IPS DF 4.7 (cell line): Measurements from ENCODE around the gene CD63.
"Not testable (repeated sequence)": the region's sequence is repeated elsewhere in the genome, so short reads cannot be mapped to it uniquely, and the experiment has no call there.

Experiments used
- DNase-seq: peaks from one replicate; pipeline ENCODE4 v3.0.0-alpha.2; 2013; ENCODE audit warnings: low spot score; ENCODE audit errors: extremely low read depth

The CD63 gene

GRCh38 chr12:55728939-55729818 lies at the start of gene CD63:
TSS of gene CD63 (minus strand) at chr12:55729009. CDS start at chr12:55728341, 668 bp downstream.
- no peak for DNase-seq

- DNase-seq: no peak
Observed at GRCh38 chr12:55777856-55778255, 49.0 kb upstream of the CD63 start.

DNA sequence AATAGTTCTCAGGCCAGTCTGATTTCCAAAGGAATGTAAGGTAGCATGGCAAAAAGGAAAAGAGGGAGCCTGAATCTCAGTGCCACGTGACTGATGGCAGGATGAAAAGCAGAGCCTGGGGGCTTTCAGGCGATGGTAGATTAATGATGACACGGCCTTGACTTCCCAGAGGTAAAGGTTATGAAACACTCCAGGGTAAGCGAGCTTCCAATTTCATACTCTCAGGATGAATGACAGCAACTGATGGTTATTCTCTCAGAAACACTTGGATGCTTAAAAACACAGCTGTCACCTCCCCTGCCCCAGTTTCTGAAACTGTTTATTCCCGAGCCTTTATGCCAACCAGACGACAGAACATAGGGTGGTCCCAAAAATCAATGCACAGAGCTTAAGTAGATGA lies 42.9 kb upstream of the CD63 start:
- no peak for DNase-seq

GRCh38 chr12:55767156-55767555 lies 38.3 kb upstream of the CD63 start:
- no peak for DNase-seq

DNA sequence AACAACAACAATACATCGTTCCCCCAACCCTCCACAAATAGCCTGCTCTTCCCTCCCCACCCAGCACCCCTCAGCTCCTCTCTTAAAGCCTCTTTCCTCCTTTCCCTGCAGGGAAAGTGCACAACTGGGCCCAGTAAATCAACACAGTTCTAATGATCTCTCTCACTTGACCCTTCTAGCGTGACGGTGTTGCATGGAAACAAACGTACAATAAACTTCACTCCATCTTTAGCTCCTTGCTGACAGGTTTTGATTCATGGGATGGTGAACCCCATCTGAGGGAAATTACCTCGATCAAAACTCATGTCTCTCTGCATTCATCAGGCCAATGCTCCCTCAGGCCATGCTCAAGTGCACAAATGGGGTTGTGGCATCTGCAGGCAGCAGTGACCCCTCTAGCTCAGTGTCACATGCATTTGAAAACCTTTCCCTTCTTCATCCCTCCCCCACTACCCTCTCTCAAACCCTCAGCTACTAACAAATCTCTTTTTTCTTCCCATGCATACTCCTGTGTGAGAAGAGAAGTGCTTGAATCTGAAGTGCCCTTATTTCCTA lies 37.0 kb upstream of the CD63 start:
- DNase-seq: no peak

- no peak for DNase-seq
Observed at GRCh38 chr12:55762646-55763045, 33.8 kb upstream of the CD63 start.

- no peak for DNase-seq
Observed at GRCh38 chr12:55760663-55761062, 31.9 kb upstream of the CD63 start.

- not testable (repeated sequence) for DNase-seq
Observed at GRCh38 chr12:55758575-55758974, 29.8 kb upstream of the CD63 start.

GRCh38 chr12:55757701-55758100 lies 28.9 kb upstream of the CD63 start:
- no peak for DNase-seq

DNA sequence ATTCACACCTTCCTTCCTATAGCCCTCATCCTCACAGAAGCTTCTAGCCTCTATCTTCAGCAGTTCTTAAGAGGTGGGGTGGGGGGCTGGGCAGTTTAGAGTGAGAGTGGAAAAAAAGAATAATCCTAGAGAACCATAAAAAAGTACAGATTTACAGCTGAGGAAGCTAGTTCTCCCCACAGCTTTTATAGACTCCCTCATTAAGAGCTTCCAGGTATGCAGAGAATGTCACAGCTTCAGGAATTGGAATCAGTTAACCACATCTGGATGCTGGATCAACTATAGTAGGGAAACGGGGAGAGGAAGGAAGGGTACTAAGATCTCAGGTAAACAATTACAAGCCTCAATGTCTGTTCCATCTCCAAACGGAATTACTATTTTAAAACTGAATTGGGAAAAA lies 26.4 kb upstream of the CD63 start:
- no peak for DNase-seq

DNA sequence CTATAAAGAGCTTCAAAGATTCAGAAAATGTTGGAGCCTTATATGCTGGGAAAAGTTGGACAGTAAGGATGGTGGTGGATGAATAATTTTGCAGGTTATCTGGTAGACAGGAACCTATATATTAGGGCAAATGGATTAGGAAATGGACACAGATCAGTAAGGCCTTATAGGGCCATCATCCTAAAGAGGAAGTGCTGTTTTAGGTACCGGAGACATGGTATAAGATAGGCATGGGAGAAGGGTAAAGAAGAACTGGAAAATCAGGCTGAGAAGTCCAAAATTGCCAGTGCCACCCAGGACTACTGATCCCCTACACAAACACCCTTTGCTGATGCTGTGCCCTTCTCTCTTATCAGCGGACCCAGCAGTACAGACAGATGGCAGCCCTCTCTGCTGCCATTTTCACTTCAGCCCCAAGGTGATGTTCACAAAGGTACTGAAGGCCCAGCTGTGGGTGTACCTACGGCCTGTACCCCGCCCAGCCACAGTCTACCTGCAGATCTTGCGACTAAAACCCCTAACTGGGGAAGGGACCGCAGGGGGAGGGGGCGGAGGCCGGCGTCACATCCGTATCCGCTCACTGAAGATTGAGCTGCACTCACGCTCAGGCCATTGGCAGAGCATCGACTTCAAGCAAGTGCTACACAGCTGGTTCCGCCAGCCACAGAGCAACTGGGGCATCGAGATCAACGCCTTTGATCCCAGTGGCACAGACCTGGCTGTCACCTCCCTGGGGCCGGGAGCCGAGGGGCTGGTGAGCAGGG lies 19.6 kb upstream of the CD63 start:
- DNase-seq: no peak

- no peak for DNase-seq
Observed at GRCh38 chr12:55746913-55747231, 18.1 kb upstream of the CD63 start.

- no peak for DNase-seq
Observed at GRCh38 chr12:55746174-55746912, 17.5 kb upstream of the CD63 start.

DNA sequence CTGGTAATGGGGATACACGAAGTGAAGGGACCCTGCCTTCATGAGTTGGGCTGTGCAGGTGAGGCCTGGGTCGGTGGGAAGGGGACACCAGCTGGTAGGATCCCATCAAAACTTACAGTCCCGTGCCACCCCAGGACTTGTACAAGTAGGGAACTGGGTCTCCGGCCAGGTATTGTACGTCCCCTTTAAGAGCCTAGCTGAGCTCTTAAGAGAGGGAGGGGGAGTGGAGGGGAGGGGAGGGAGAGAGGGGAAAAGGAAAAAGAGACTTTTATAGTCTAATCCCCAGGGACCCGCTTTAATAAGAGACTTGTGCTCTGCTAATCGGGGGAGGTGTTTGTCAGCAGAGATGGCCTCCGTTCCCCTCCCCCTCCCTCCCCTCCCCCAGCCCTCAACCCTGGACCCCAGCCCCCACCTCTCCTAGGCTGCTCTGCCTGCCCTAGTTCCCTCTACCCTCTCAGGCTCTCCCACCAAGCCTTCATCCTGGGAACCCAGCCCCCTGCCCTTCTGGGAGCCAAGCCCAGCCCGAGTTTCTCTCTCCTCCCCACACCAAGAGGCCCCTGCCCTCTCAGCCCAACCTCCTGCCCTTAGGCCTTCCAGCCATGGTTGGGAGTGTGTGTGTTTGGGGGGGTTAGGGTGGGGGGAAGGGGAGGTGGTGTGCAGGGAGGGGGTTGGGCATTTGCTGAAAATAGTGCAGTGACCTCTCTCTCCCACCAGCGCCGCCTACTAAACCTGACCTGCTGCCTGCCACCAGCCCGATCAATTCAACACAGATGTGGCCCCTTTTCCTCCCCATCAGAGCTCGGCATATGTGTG lies 16.8 kb upstream of the CD63 start:
- DNase-seq: no peak

GRCh38 chr12:55744340-55745030 lies 15.7 kb upstream of the CD63 start:
- DNase-seq: no peak

GRCh38 chr12:55743406-55744339 lies 14.9 kb upstream of the CD63 start:
- no peak for DNase-seq

DNA sequence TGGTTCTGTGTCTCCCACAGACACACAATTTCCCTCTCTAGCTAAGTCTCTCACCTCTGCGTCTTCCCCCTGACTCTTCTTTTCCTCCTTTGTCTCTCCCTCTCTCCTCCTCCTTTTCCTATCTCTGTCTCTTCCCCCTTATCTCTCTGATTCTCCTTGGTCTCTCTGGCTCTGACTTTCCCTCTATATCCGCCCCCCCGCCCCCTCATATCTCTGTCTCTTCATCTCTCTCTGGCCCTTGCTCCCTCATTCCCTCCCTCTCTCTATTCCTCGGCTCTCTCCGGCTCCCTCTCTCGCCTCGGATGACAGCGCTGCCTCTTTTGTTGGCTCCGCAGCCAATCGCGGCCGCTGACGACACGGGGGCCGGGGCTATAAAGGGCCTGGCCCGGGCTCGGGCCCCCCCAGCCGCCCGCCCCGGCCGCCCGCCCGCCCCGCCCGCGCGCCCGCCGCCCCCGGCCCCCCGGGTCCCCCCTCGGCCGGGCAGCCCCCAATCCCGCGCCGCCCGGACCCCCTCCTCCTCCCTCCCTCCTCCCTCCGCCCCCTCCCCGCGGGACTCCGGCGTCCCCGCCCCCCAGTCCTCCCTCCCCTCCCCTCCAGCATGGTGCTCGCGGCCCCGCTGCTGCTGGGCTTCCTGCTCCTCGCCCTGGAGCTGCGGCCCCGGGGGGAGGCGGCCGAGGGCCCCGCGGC lies 14.1 kb upstream of the CD63 start, which contains the start of gene GDF11:
GDF11 (plus strand) TSS at position 404 of the 687 bp plus-strand sequence; CDS start at position 599, 195 bp downstream.
- no peak for DNase-seq

- DNase-seq: no peak
Observed at GRCh38 chr12:55741931-55742680, 13.3 kb upstream of the CD63 start.
